Heart left ventricle (tissue), 16 donors: ENCODE measurements around the gene PRKAG2. TPM values are rescaled to one million over a fixed set of nuclear protein-coding genes. Genes with fewer than 3 reads are reported as not detected.

ENCODE experiments used
- ATAC-seq, 4 donors: fragments of 200-7000 bp; cut with Tn5 transposase; one replicate each; pipeline ENCODE4 v1.9.1; 2020 to 2022; ENCODE audit warnings: moderate library complexity in 4 of 4, mild to moderate bottlenecking in 3 of 4, moderate number of reproducible peaks in 1 of 4
- DNase-seq, 5 donors: peaks; one replicate each; pipeline ENCODE4 v3.0.0-alpha.2; 2020
- H3K27ac ChIP-seq, 12 donors: fragments of 200-600 bp; sonication (generic) in 4 of 12; one replicate each; pipeline versions ENCODE4 v1.5.0 to v1.8.0; 2016 to 2022; ENCODE audit warnings: mild to moderate bottlenecking in 2 of 12
- H3K27me3 ChIP-seq, 9 donors: fragments of 200-600 bp; sonication (generic) in 2 of 9; one replicate each; pipeline versions ENCODE4 v1.5.1 to v1.8.0; 2016 to 2022; ENCODE audit warnings: mild to moderate bottlenecking in 3 of 9
- H3K36me3 ChIP-seq, 9 donors: fragments of 200-600 bp; sonication (generic) in 2 of 9; one replicate each; pipeline versions ENCODE4 v1.5.0 to v1.8.0; 2018 to 2022; ENCODE audit warnings: mild to moderate bottlenecking in 2 of 9
- H3K4me1 ChIP-seq, 12 donors: fragments of 200-600 bp; sonication (generic) in 4 of 12; one replicate each; pipeline versions ENCODE4 v1.5.0 to v1.8.0; 2016 to 2022; ENCODE audit warnings: mild to moderate bottlenecking in 3 of 12
- H3K4me3 ChIP-seq, 12 donors: fragments of 200-600 bp; sonication (generic) in 4 of 12; one replicate each; pipeline versions ENCODE4 v1.5.0 to v1.8.0; 2017 to 2022; ENCODE audit warnings: mild to moderate bottlenecking in 9 of 12, moderate library complexity in 4 of 12
- H3K9me3 ChIP-seq, 12 donors: fragments of 200-600 bp; sonication (generic) in 4 of 12; one replicate each; pipeline versions ENCODE4 v1.5.0 to v1.8.0; 2016 to 2022; ENCODE audit warnings: mild to moderate bottlenecking in 1 of 12
- POLR2A ChIP-seq, 2 donors: fragments of 450-650 bp; IDR thresholded peaks; one replicate each; pipeline ENCODE4 v1.6.1; 2017; ENCODE audit warnings: antibody characterized with exemption in 2 of 2, mild to moderate bottlenecking in 2 of 2, moderate library complexity in 2 of 2
- WGBS, 4 donors: extraction: QIAGEN DNeasy Blood & Tissue Kit in 2 of 4; methylation state at CpG; one replicate each; pipeline versions ENCODE4 v1.1.5 to v1.1.7; 2013 to 2018; 5-methylcytosine and 5-hydroxymethylcytosine counted together
- intact Hi-C, 10 donors: fragments of 100-400 bp; cut with DNase I; formaldehyde crosslinking; loops; one replicate each; pipeline versions ENCODE4 v1.11.1 to v1.14.2; 2022
- polyA plus RNA-seq, 2 donors: library from polyadenylated mRNA; stranded (reverse); fragments of 200-250 nt; gene quantifications; one replicate each; pipeline ENCODE4 v1.2.3, GENCODE V29; 2013
- total RNA-seq, 9 donors: library from RNA; depleted of rRNA in 2 of 9; stranded (reverse); fragments of >200 nt in 2 of 9; fragmentation: NEBNext Ultra II Directional in 3 of 9; extraction: Animal tissue kit (Norgen Biotek cat#: 25700) in 3 of 9; gene quantifications; one replicate each; pipeline versions ENCODE4 v1.1.0 to v1.2.4, GENCODE V29; 2016 to 2023
- TF ChIP-seq, protein P1 (sequence below), 12 donors: fragments of 200-600 bp; sonication (generic) in 4 of 12; IDR thresholded peaks; one replicate each; pipeline versions ENCODE4 v1.5.0 to v1.8.0; 2018 to 2022; ENCODE audit warnings: antibody characterized with exemption in 12 of 12, mild to moderate bottlenecking in 5 of 12
- donor health status: ischemic (EF 13 %, LVEDD 7.1; RV severe dilation, severe dysfunction).
- donor health status: healthy with polysubstance abuse.
- donor health status: DM: no; HTN: yes; CAD: no.
- donor health status: DM: no; HTN: no; CAD: no.
- donor health status: ischemic (EF 25% LVEDD 6.9; RV normal size, moderate dysfunction).
- donor health status: ischemic (EF 25% LVEDD 5.7; RV mildly dilated, moderate dysfunction).
- donor health status: healthy.
- donor health status: DM: yes; HTN: yes; CAD: no.
- donor health status: ischemic (EF 35%, LVEDD 5.7; RV mildly dilated, moderate dysfunction).
- donor health status: nonischemic (EF 11% LVEDD 7.7; RV severe dilation, severe dysfunction).
- donor health status: DM: yes; HTN: yes; CAD: no.
- donor health status: PGD.
- donor health status: ischemic (EF 29% LVEDD 5.4; RV normal size, mild dysfunction).
- donor health status: nonischemic (EF 23%, LVEDD 6.1; RV moderate dilation, normal function).

Gene PRKAG2
- total and polyA plus RNA-seq, 11 donors = 50.2 to 179 (median 108) TPM

GRCh38 chr7:151775547-151776443 lies 101.1 kb downstream of the PRKAG2 start:
- Histone ChIP-seq H3K36me3 (peaks cover 0 to 3% (median 0%) of the 10 kb centered on the region in 9 donors), H3K4me3 (no peak overlapping the region), H3K9me3 (no peaks in the 10 kb centered on the region), H3K4me1 (no peaks in the 10 kb centered on the region), H3K27ac (no peak overlapping the region), H3K27me3 (no peaks in the 10 kb centered on the region)
- ATAC-seq = no peak
- TF ChIP-seq, protein P1, sequence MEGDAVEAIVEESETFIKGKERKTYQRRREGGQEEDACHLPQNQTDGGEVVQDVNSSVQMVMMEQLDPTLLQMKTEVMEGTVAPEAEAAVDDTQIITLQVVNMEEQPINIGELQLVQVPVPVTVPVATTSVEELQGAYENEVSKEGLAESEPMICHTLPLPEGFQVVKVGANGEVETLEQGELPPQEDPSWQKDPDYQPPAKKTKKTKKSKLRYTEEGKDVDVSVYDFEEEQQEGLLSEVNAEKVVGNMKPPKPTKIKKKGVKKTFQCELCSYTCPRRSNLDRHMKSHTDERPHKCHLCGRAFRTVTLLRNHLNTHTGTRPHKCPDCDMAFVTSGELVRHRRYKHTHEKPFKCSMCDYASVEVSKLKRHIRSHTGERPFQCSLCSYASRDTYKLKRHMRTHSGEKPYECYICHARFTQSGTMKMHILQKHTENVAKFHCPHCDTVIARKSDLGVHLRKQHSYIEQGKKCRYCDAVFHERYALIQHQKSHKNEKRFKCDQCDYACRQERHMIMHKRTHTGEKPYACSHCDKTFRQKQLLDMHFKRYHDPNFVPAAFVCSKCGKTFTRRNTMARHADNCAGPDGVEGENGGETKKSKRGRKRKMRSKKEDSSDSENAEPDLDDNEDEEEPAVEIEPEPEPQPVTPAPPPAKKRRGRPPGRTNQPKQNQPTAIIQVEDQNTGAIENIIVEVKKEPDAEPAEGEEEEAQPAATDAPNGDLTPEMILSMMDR (IDR thresholded peaks at IDR 0.05) = no peak
- TF ChIP-seq POLR2A (IDR thresholded peaks at IDR 0.05) = no peak
- 62 to 80% (median 70%) methylated on average over 12 to 14 of the region's 14 CpGs for WGBS, 4 donors
- intact Hi-C loops = loop anchor here in 1 of 10 donors (10.0 kb wide), 1 partner anchor 369 kb away; no protein-coding TSS in a partner anchor
- DNase-seq = peak in 1 of 5 donors; percentile 7

GRCh38 chr7:151774951-151775350 lies 102.0 kb downstream of the PRKAG2 start:
- no peak overlapping the region for H3K27ac ChIP-seq

GRCh38 chr7:151773797-151774196 lies 103.1 kb downstream of the PRKAG2 start:
- Histone ChIP-seq H3K27ac (no peak overlapping the region), H3K4me3 (no peak overlapping the region), H3K36me3 (no peaks in the 10 kb centered on the region), H3K9me3 (no peaks in the 10 kb centered on the region), H3K27me3 (no peaks in the 10 kb centered on the region), H3K4me1 (no peaks in the 10 kb centered on the region)
- no peak for ATAC-seq
- TF ChIP-seq, protein P1 (IDR thresholded peaks at IDR 0.05) = no peak
- TF ChIP-seq POLR2A (IDR thresholded peaks at IDR 0.05) = no peak
- WGBS, 4 donors = 90 to 95% (median 94%) methylated on average over 9 of the region's 9 CpGs
- intact Hi-C loops = loop anchor here in 1 of 10 donors (10.0 kb wide), 1 partner anchor 371 kb away; no protein-coding TSS in a partner anchor
- peak in 1 of 5 donors; percentile 9 for DNase-seq

More at GRCh38 chr7:151774951-151775350, 102.0 kb downstream of the PRKAG2 start:
- Histone ChIP-seq H3K9me3 (no peaks in the 10 kb centered on the region), H3K36me3 (no peaks in the 10 kb centered on the region), H3K4me3 (no peak overlapping the region), H3K27me3 (no peaks in the 10 kb centered on the region), H3K4me1 (no peaks in the 10 kb centered on the region)
- intact Hi-C loops = loop anchor here in 1 of 10 donors (10.0 kb wide), 1 partner anchor 370 kb away; no protein-coding TSS in a partner anchor
- 92 to 97% (median 96%) methylated on average over 8 of the region's 8 CpGs for WGBS, 4 donors
- DNase-seq (peak in 1 of 5 donors; percentile 19), ATAC-seq (no peak)
- no peak for TF ChIP-seq POLR2A (IDR thresholded peaks at IDR 0.05)
- TF ChIP-seq, protein P1 (IDR thresholded peaks at IDR 0.05) = no peak

DNA sequence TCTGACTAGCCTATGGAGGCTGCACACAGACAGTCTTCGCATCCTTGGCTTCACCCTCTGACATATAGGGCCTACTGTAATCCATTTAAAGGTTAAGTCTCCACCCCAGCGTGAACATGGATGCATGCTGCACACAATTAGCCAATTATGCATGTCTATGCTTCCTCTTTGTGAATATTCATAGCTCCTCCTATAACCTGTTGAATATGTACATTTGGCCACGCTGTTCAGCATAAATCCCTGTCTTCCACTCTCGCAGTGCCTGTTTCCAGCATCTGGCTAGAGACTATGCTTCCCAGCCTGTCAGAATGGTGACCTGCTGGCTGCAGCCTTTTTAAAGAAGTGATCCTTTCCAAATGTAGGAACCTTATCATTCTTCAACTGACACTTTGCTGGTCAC lies 106.7 kb downstream of the PRKAG2 start:
- TF ChIP-seq, protein P1 (IDR thresholded peaks at IDR 0.05) = no peak
- TF ChIP-seq POLR2A (IDR thresholded peaks at IDR 0.05) = no peak
- Histone ChIP-seq H3K36me3 (no peaks in the 10 kb centered on the region), H3K4me3 (no peak overlapping the region), H3K4me1 (no peaks in the 10 kb centered on the region), H3K9me3 (no peaks in the 10 kb centered on the region), H3K27ac (no peak overlapping the region), H3K27me3 (no peaks in the 10 kb centered on the region)
- intact Hi-C loops = loop anchor here in 1 of 10 donors (10.0 kb wide), 1 partner anchor 375 kb away; no protein-coding TSS in a partner anchor
- ATAC-seq (no peak), DNase-seq (no peak)
- 93 to 99% (median 95%) methylated on average over 4 of the region's 4 CpGs for WGBS, 4 donors
